Measurements from ENCODE around the gene CHCHD5. TPM values are rescaled to one million over a fixed set of nuclear protein-coding genes. Genes with fewer than 3 reads are reported as not detected.

Gene CHCHD5
- total and polyA plus RNA-seq, 2 of the 8 experiments (the other 6 are each of a cell fraction or from before 2014, with no cell fraction given) = 27.2 to 71.5 TPM

- TF ChIP-seq EP300 (IDR thresholded peaks at IDR 0.05; ENCODE audit: borderline replicate concordance in 1 of 2, low read depth in 2 of 2, low read length in 2 of 2) (no peak), CHD2 (IDR thresholded peaks at IDR 0.05; ENCODE audit: low read length) (no peak), EGR1 (IDR thresholded peaks at IDR 0.05; ENCODE audit: borderline replicate concordance, low read depth, low read length) (no peak), CTBP2 (IDR thresholded peaks at IDR 0.05; ENCODE audit: borderline replicate concordance, insufficient read depth, insufficient read length, low read length) (no peak), SUZ12 (IDR thresholded peaks at IDR 0.05; ENCODE audit: low read length) (no peak), KDM4A (IDR thresholded peaks at IDR 0.05; ENCODE audit: low read depth, low read length, severe bottlenecking) (no peak), ASH2L (IDR thresholded peaks at IDR 0.05; ENCODE audit: low read length) (peak; percentile 81), KDM1A (IDR thresholded peaks at IDR 0.05; ENCODE audit: borderline replicate concordance, low read length) (no peak), SAP30 (IDR thresholded peaks at IDR 0.05; ENCODE audit: insufficient read depth, insufficient replicate concordance, low read length) (no peak), CBX8 (IDR thresholded peaks at IDR 0.05; ENCODE audit: borderline replicate concordance, low read depth, low read length) (no peak)
- TF ChIP-seq, protein P1, sequence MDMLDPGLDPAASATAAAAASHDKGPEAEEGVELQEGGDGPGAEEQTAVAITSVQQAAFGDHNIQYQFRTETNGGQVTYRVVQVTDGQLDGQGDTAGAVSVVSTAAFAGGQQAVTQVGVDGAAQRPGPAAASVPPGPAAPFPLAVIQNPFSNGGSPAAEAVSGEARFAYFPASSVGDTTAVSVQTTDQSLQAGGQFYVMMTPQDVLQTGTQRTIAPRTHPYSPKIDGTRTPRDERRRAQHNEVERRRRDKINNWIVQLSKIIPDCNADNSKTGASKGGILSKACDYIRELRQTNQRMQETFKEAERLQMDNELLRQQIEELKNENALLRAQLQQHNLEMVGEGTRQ (IDR thresholded peaks at IDR 0.05; ENCODE audit: low read length) = no peak
Measured at GRCh38 chr2:112614201-112614840, 29.9 kb downstream of the CHCHD5 start (continued).

All from H1 (cell line).